Epithelial cell of esophagus (primary cell): ENCODE data around the gene TMEM243.

ENCODE experiments used
- DNase-seq: peaks from one replicate; pipeline ENCODE4 v3.0.0; 2010; ENCODE audit warnings: low read depth
- H3K4me3 ChIP-seq: 2 replicates; pipeline ENCODE4 v1.5.1; 2011; ENCODE audit warnings: mild to moderate bottlenecking, low read length, control low read depth
- CTCF ChIP-seq: IDR thresholded peaks from 2 replicates; pipeline ENCODE4 v1.5.1; 2011; ENCODE audit warnings: low read depth, mild to moderate bottlenecking, low read length, control low read depth, inconsistent platforms; ENCODE audit not compliant: insufficient read depth; ENCODE audit errors: missing control alignments

The TMEM243 gene

GRCh38 chr7:87152112-87152896 is 67.2 kb downstream of the TMEM243 start, which contains the start of gene DMTF1:
Gene DMTF1, plus strand, starts transcription at chr7:87152453. Its CDS starts 12,489 bp downstream, at chr7:87164942.
- peak within 1 kb of the TSS; percentile 79 for H3K4me3 ChIP-seq
- DNase-seq, result peak; percentile 95
- no peak for TF ChIP-seq CTCF

GRCh38 chr7:87151729-87152111 is 67.8 kb downstream of the TMEM243 start:
- no peak for DNase-seq

GRCh38 chr7:87151002-87151728 is 68.4 kb downstream of the TMEM243 start:
- TF ChIP-seq CTCF, result no peak
- H3K4me3 ChIP-seq, result peak overlapping the region; percentile 79

More at GRCh38 chr7:87151729-87152111, 67.8 kb downstream of the TMEM243 start:
- H3K4me3 ChIP-seq, result peak overlapping the region; percentile 79
- no peak for TF ChIP-seq CTCF

GRCh38 chr7:87148332-87148955 is 71.1 kb downstream of the TMEM243 start:
- H3K4me3 ChIP-seq, result no peak overlapping the region
- DNase-seq, result peak; percentile 53
- peak; percentile 52 for TF ChIP-seq CTCF

More at GRCh38 chr7:87151002-87151728, 68.4 kb downstream of the TMEM243 start:
- no peak for DNase-seq

GRCh38 chr7:87147500-87147899 is 72.0 kb downstream of the TMEM243 start:
- no peak for TF ChIP-seq CTCF
- no peak overlapping the region for H3K4me3 ChIP-seq
- DNase-seq, result peak; percentile 3

- DNase-seq, result no peak
- TF ChIP-seq CTCF, result no peak
Observed at GRCh38 chr7:87146740-87147386, 72.7 kb downstream of the TMEM243 start.

More at GRCh38 chr7:87146740-87147386, 72.7 kb downstream of the TMEM243 start:
- no peak overlapping the region for H3K4me3 ChIP-seq
